Measurements from ENCODE around the gene PCCB.

The PCCB gene

GRCh38 chr3:136250059-136250902 lies at the start of gene PCCB:
Gene PCCB (plus strand): TSS chr3:136250340. CDS start chr3:136250376, 36 bp downstream.
- peak; percentile 98 for DNase-seq (ENCODE audit: low spot score)

- no peak for DNase-seq (ENCODE audit: low spot score)
These were observed 42.5 kb upstream of the PCCB start for GRCh38 chr3:136207489-136208115.

GRCh38 chr3:136209921-136210320 lies 40.2 kb upstream of the PCCB start:
- DNase-seq (ENCODE audit: low spot score), result peak; percentile 73

GRCh38 chr3:136211547-136211946 lies 38.6 kb upstream of the PCCB start:
- DNase-seq (ENCODE audit: low spot score), result no peak

GRCh38 chr3:136222746-136223145 lies 27.4 kb upstream of the PCCB start:
- peak; percentile 36 for DNase-seq (ENCODE audit: low spot score)

GRCh38 chr3:136232413-136232812 lies 17.7 kb upstream of the PCCB start:
- no peak for DNase-seq (ENCODE audit: low spot score)

- DNase-seq (ENCODE audit: low spot score), result no peak
These were observed 14.6 kb upstream of the PCCB start for GRCh38 chr3:136235545-136235944.

GRCh38 chr3:136236109-136236508 lies 14.0 kb upstream of the PCCB start:
- no peak for DNase-seq (ENCODE audit: low spot score)

GRCh38 chr3:136237103-136237502 lies 13.0 kb upstream of the PCCB start:
- DNase-seq (ENCODE audit: low spot score), result no peak

GRCh38 chr3:136237961-136238649 lies 12.0 kb upstream of the PCCB start:
- DNase-seq (ENCODE audit: low spot score), result no peak

- no peak for DNase-seq (ENCODE audit: low spot score)
These were observed 11.0 kb upstream of the PCCB start for GRCh38 chr3:136239094-136239493.

- DNase-seq (ENCODE audit: low spot score), result no peak
These were observed 4.4 kb upstream of the PCCB start for GRCh38 chr3:136245691-136246090.

- no peak for DNase-seq (ENCODE audit: low spot score)
These were observed 2.7 kb upstream of the PCCB start for GRCh38 chr3:136247436-136247835.

- no peak for DNase-seq (ENCODE audit: low spot score)
These were observed 2.1 kb upstream of the PCCB start for GRCh38 chr3:136247855-136248590.

GRCh38 chr3:136249091-136249490 lies 1.0 kb upstream of the PCCB start:
- no peak for DNase-seq (ENCODE audit: low spot score)

- no peak for DNase-seq (ENCODE audit: low spot score)
These were observed 547 bp upstream of the PCCB start for GRCh38 chr3:136249593-136249992.

- DNase-seq (ENCODE audit: low spot score), result peak; percentile 80
These were observed 842 bp downstream of the PCCB start for GRCh38 chr3:136250903-136251460.

GRCh38 chr3:136251511-136251910 lies 1.4 kb downstream of the PCCB start:
- no peak for DNase-seq (ENCODE audit: low spot score)

- DNase-seq (ENCODE audit: low spot score), result no peak
These were observed 5.7 kb downstream of the PCCB start for GRCh38 chr3:136255672-136256406.

- no peak for DNase-seq (ENCODE audit: low spot score)
These were observed 8.1 kb downstream of the PCCB start for GRCh38 chr3:136258199-136258598.

- no peak for DNase-seq (ENCODE audit: low spot score)
These were observed 11.7 kb downstream of the PCCB start for GRCh38 chr3:136261826-136262225.

Measured in SW480 (cell line).